ENCODE data around the gene KCTD2.
"Not testable (repeated sequence)": the region's sequence is repeated elsewhere in the genome, so short reads cannot be mapped to it uniquely, and the experiment has no call there.

KCTD2 gene

GRCh38 chr17:75019710-75020109, 27.3 kb upstream of the KCTD2 start:
- DNase-seq (ENCODE audit: low read depth, low spot score) = no peak

- DNase-seq (ENCODE audit: low read depth, low spot score) = no peak
These were observed 26.5 kb upstream of the KCTD2 start for GRCh38 chr17:75020331-75021110.

GRCh38 chr17:75024686-75025397, 22.2 kb upstream of the KCTD2 start:
- DNase-seq (ENCODE audit: low read depth, low spot score) = no peak

- DNase-seq (ENCODE audit: low read depth, low spot score) = not testable (repeated sequence)
These were observed 21.7 kb upstream of the KCTD2 start for GRCh38 chr17:75025398-75025734.

- not testable (repeated sequence) for DNase-seq (ENCODE audit: low read depth, low spot score)
These were observed 20.4 kb upstream of the KCTD2 start for GRCh38 chr17:75026650-75027049.

- no peak for DNase-seq (ENCODE audit: low read depth, low spot score)
These were observed 16.9 kb upstream of the KCTD2 start for GRCh38 chr17:75030161-75030560.

- peak; percentile 34 for DNase-seq (ENCODE audit: low read depth, low spot score)
These were observed 14.9 kb upstream of the KCTD2 start for GRCh38 chr17:75031972-75032719.

GRCh38 chr17:75032720-75033280, 14.2 kb upstream of the KCTD2 start:
- no peak for DNase-seq (ENCODE audit: low read depth, low spot score)

GRCh38 chr17:75033346-75034235, 13.4 kb upstream of the KCTD2 start:
- DNase-seq (ENCODE audit: low read depth, low spot score) = peak; percentile 69

- DNase-seq (ENCODE audit: low read depth, low spot score) = peak; percentile 69
These were observed 12.7 kb upstream of the KCTD2 start for GRCh38 chr17:75034236-75034908.

GRCh38 chr17:75036643-75037268, 10.3 kb upstream of the KCTD2 start:
- peak; percentile 50 for DNase-seq (ENCODE audit: low read depth, low spot score)

GRCh38 chr17:75039238-75039637, 7.8 kb upstream of the KCTD2 start:
- no peak for DNase-seq (ENCODE audit: low read depth, low spot score)

- DNase-seq (ENCODE audit: low read depth, low spot score) = no peak
These were observed 5.3 kb upstream of the KCTD2 start for GRCh38 chr17:75041656-75042280.

- not testable (repeated sequence) for DNase-seq (ENCODE audit: low read depth, low spot score)
These were observed 3.2 kb upstream of the KCTD2 start for GRCh38 chr17:75043789-75044188.

- no peak for DNase-seq (ENCODE audit: low read depth, low spot score)
These were observed 2.3 kb upstream of the KCTD2 start for GRCh38 chr17:75044716-75045115.

GRCh38 chr17:75045946-75046406, 1.0 kb upstream of the KCTD2 start:
- not testable (repeated sequence) for DNase-seq (ENCODE audit: low read depth, low spot score)

GRCh38 chr17:75047398-75048098, 523 bp downstream of the KCTD2 start:
- DNase-seq (ENCODE audit: low read depth, low spot score) = no peak

- DNase-seq (ENCODE audit: low read depth, low spot score) = no peak
These were observed 1.3 kb downstream of the KCTD2 start for GRCh38 chr17:75048249-75048878.
